ENCODE data around the gene TTC28.
"Not testable (repeated sequence)": the region's sequence is repeated elsewhere in the genome, so short reads cannot be mapped to it uniquely, and the experiment has no call there.

Gene TTC28

DNA sequence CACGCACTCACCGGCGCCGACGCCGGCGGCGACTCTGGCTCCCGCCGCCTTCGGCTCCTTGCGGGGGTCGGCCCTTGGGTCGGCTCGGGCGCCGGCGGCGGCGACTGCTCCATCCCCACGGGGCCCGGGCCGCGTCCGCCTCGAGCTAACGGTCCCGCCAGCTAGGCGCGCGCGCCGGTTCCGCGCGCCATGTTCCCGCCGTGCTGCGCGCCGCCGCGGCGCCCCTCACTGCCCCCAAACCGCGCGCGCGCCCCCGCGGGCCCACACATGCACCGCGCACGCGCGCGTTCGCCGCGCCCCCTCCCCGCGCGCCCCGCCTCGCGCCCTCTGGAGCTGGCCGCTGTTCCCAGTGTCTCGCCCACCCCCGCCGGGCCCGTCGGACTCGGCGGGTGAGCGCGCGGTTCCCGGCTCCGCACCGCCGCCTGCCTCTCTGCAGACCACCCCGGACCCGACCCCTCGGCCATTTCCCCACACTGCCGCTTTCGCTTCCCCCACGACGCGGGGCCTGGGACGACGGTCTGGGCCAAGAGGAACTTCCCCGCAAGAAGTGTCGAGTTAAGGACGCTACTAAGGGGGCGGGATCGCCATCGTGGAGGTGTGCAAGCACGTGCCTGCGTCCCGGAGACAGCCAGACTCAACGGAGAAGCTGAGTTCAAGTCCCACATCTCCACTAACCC, at the start of gene TTC28:
TSS of gene TTC28 (minus strand) at position 230 of the 677 bp plus-strand sequence. CDS start at position 113, 117 bp downstream.
- in situ Hi-C loops (cut with MboI; ENCODE audit: low pct_unique_long_range_greater_than_20kb, low sequenced_read_pairs) = not testable (repeated sequence)
- peak; percentile 51 for DNase-seq

- DNase-seq = no peak
- in situ Hi-C loops (cut with MboI; ENCODE audit: low pct_unique_long_range_greater_than_20kb, low sequenced_read_pairs) = no loop called here
These were observed 49.1 kb upstream of the TTC28 start for GRCh38 chr22:28728621-28729313.

- no peak for DNase-seq
- in situ Hi-C loops (cut with MboI; ENCODE audit: low pct_unique_long_range_greater_than_20kb, low sequenced_read_pairs) = no loop called here
These were observed 48.4 kb upstream of the TTC28 start for GRCh38 chr22:28728002-28728401.

DNA sequence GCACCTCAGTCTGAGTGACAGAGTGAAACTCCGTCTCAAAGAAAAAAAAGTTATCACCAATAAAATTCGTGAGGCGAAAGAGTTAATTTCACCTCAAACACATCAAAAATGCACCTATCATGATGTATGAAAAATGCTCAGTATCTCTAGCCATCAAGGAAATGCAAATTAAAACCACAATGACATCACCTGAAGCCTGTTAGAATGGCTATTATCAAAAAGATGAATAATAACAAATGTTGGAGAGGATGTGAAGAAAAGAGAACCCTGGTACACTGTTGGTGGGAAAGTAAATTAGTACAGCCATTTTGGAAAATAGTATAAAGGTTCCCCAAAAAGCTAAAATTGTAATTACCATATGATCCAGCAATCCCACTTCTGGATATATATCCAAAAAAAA, 38.4 kb upstream of the TTC28 start:
- in situ Hi-C loops (cut with MboI; ENCODE audit: low pct_unique_long_range_greater_than_20kb, low sequenced_read_pairs) = no loop called here

DNA sequence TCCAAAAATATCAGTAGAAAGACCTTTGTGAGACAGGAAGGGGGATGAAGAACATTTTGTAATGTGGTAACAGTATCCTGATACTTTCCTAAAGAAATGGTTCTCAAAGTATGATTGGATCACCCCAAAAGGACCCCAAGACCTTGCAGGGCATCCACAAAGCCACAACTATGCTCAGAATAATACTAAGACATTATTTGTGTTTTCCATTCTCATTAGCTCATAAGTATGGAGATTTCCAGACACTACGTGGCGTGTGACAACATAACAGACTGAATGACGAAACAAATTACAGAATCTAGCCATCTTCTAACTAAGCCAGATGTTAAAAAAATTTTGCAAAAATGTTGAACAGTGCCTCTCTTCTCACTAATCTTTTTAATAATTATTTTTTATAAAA, 37.0 kb upstream of the TTC28 start:
- in situ Hi-C loops (cut with MboI; ENCODE audit: low pct_unique_long_range_greater_than_20kb, low sequenced_read_pairs) = no loop called here
- no peak for DNase-seq

More for the DNA sequence above, 38.4 kb upstream of the TTC28 start:
- no peak for DNase-seq

GRCh38 chr22:28715611-28716010, 36.0 kb upstream of the TTC28 start:
- in situ Hi-C loops (cut with MboI; ENCODE audit: low pct_unique_long_range_greater_than_20kb, low sequenced_read_pairs) = no loop called here
- no peak for DNase-seq

- in situ Hi-C loops (cut with MboI; ENCODE audit: low pct_unique_long_range_greater_than_20kb, low sequenced_read_pairs) = no loop called here
These were observed 34.5 kb upstream of the TTC28 start for GRCh38 chr22:28714043-28714628.

GRCh38 chr22:28711820-28712777, 32.5 kb upstream of the TTC28 start:
- in situ Hi-C loops (cut with MboI; ENCODE audit: low pct_unique_long_range_greater_than_20kb, low sequenced_read_pairs) = no loop called here
- DNase-seq = no peak

More at GRCh38 chr22:28714043-28714628, 34.5 kb upstream of the TTC28 start:
- DNase-seq = no peak

DNA sequence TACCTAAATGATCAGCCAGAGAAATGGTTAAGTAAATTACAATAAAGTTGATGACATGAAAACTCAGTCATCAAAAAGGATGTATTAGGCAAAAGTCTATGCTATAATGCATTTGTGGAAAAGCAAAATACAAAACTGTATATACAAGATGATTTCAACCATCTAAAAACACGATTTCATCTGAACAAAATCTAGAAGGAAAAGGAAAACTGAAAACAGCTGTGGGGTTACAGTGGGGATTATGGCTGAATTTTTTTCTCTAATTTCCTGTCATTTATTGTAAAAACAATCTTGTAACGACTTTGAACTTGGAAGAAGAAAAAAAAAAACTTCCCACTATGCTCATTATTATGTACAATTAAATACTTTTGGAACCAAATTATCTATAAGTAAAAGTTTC, 31.7 kb upstream of the TTC28 start:
- no peak for DNase-seq
- in situ Hi-C loops (cut with MboI; ENCODE audit: low pct_unique_long_range_greater_than_20kb, low sequenced_read_pairs) = no loop called here

DNA sequence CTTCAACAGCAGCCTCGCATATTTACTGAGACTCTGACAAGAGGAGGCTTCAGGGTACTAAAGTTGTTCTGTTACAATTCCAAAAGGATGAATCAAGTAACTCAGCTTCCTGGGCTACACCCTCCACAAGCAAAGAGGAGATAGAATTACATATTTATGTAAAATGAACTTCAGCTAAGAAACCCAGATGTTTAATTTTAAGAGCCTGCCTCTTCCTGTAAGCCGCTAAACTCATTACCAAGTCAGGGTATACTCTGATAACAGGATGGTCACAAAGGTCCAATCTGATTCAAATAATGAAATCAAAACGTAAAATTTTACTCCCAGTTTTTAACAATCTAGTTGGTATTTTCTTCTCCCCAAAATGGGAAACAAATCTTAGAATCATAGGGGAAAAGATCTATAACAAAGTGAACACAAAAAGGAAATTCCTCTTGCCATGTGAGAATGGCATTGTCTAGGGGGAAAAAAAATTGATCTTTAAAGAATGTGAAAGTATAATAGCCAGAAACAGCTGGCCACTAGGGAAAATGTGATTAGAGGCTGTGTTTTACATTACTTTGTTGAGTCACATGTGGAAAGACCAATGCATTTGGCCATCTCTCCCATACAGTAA, 31.0 kb upstream of the TTC28 start:
- in situ Hi-C loops (cut with MboI; ENCODE audit: low pct_unique_long_range_greater_than_20kb, low sequenced_read_pairs) = no loop called here
- no peak for DNase-seq

DNA sequence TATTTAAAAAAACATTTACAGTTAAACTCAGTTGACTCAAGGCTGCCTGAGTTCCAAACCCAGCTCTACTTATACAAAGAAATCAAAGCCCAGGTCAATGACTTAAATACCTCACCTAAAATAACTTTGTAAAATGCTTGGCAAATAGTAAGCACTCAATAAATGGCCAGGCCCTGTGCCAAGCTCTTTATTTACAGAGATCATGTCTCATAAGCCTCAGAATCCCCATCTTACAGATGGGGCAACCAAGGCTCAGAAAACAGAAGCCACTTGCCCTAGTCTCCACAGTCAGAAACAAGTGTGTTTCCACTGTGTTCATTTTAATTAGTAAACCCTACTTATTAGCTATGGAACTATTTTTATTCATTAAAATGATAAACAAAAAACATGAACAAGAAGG, 30.5 kb upstream of the TTC28 start:
- in situ Hi-C loops (cut with MboI; ENCODE audit: low pct_unique_long_range_greater_than_20kb, low sequenced_read_pairs) = no loop called here
- DNase-seq = no peak

DNA sequence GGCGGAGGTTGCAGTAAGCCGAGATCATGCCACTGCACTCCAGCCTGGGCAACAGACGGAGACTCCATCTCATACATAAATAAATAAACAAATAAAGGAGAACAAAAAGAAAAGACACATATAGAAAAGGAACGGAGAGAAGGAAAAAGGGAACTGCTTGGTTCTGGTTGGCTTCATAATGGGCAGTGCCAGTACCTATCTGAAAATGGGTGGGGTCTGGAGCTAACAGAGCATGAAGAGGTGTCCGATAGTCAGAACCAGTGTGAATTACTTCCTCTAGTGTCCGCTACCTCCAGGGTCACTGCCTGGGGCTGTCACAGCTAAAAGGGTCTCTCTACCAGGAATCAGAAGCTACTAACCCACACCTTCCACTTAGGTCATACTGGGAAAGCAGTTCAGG, 27.2 kb upstream of the TTC28 start:
- DNase-seq = no peak
- in situ Hi-C loops (cut with MboI; ENCODE audit: low pct_unique_long_range_greater_than_20kb, low sequenced_read_pairs) = no loop called here

DNA sequence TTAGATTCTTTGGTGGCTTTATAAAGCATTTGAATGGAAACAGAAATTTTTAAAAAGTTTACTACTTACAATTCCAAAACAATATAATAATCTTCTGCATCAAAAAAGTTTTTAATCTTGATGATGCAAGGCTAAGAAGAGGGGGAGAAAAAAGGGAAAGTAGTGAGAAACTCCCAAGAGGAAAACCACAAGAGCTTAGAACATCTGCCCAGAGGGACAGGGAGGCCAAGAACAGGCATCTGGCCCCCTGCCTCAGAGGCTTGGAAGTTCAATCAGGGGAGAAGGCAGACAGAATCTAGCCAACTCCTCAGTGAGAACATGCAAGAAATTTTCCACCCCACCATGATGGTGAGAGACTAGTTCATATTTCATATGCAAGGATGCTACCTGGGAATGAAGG, 23.8 kb upstream of the TTC28 start:
- DNase-seq = no peak
- in situ Hi-C loops (cut with MboI; ENCODE audit: low pct_unique_long_range_greater_than_20kb, low sequenced_read_pairs) = no loop called here

DNA sequence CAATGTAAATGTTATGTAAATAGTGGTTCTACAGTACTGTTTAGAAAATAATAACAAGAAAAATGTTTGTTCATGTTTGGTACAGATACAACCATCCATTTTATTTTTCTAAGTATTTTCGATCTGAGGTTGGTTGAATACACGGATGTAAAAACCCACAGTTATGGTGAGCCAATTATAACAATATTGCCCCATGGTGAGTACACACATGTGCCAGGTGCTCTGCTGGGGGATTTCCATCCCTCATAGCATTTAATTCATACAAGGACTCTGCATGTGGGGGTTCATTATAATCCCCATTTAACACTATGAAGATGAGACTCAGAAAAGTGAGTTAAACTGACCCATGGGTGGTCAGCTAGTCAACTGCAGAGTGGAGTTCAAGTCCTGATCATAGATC, 23.3 kb upstream of the TTC28 start:
- no peak for DNase-seq
- in situ Hi-C loops (cut with MboI; ENCODE audit: low pct_unique_long_range_greater_than_20kb, low sequenced_read_pairs) = no loop called here

DNA sequence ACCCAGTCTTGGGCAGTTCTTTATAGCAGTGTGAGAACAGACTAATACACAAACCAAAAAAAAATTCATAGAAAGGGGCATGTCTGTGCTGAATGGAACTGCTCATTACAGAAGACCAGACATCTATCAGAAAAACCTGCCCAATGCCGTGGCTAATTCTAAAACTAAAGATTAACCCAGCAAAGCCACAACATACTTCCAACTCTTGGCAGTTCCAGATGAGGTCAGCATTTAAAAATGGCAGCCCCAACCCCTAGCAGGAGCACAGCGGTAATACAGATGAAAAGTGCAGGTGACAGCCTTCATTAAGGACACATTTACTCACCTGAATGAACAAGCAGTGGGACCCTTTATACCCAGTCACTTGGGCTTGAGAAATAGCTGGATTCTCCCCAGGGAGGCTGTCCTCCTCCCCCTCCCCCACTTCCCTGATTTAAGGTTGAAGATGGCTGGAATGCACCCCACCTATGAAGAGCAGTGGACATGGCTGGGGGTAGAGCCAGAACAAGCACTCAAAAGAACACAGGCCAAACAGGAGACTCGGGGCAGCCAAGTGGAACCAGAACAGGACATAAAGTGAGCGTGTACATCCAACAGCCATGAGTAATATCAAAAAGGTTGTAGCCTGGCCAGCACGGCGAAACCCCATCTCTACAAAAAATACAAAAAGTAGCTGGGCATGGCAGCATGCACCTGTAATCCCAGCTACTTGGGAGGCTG, 13.6 kb upstream of the TTC28 start:
- DNase-seq; in situ Hi-C loops (cut with MboI; ENCODE audit: low pct_unique_long_range_greater_than_20kb, low sequenced_read_pairs): not testable (repeated sequence)

GRCh38 chr22:28689796-28690195, 10.2 kb upstream of the TTC28 start:
- DNase-seq; in situ Hi-C loops (cut with MboI; ENCODE audit: low pct_unique_long_range_greater_than_20kb, low sequenced_read_pairs): not testable (repeated sequence)

- in situ Hi-C loops (cut with MboI; ENCODE audit: low pct_unique_long_range_greater_than_20kb, low sequenced_read_pairs) = not testable (repeated sequence)
These were observed 3.3 kb upstream of the TTC28 start for GRCh38 chr22:28682966-28683365.

GRCh38 chr22:28680813-28681490, 1.3 kb upstream of the TTC28 start:
- DNase-seq; in situ Hi-C loops (cut with MboI; ENCODE audit: low pct_unique_long_range_greater_than_20kb, low sequenced_read_pairs): not testable (repeated sequence)

More at GRCh38 chr22:28682966-28683365, 3.3 kb upstream of the TTC28 start:
- not testable (repeated sequence) for DNase-seq

All from KBM-7 (cell line).